Ascending aorta (tissue), 2 donors: ENCODE results near the gene TBX10. TPM values are rescaled to one million over a fixed set of nuclear protein-coding genes. Genes with fewer than 3 reads are reported as not detected.

ENCODE experiments used
- DNase-seq, 2 donors: peaks; one replicate each; pipeline ENCODE4 v3.0.0-alpha.2; 2019; ENCODE audit warnings: low spot score in 2 of 2
- H3K27ac ChIP-seq, 2 donors: fragments of 200-600 bp; sonication (generic); one replicate each; pipeline ENCODE4 v1.5.1; 2016 to 2017; ENCODE audit warnings: mild to moderate bottlenecking in 1 of 2
- H3K27me3 ChIP-seq: fragments of 200-600 bp; sonication (generic); one replicate; pipeline ENCODE4 v1.5.1; 2017
- H3K36me3 ChIP-seq, 2 donors: fragments of 200-600 bp; sonication (generic); one replicate each; pipeline ENCODE4 v1.5.1; 2016
- H3K4me1 ChIP-seq, 2 donors: fragments of 200-600 bp; sonication (generic); one replicate each; pipeline ENCODE4 v1.5.1; 2016 to 2017; ENCODE audit warnings: mild to moderate bottlenecking in 1 of 2
- H3K4me3 ChIP-seq, 2 donors: fragments of 200-600 bp; sonication (generic); one replicate each; pipeline ENCODE4 v1.5.1; 2016 to 2017; ENCODE audit warnings: mild to moderate bottlenecking in 1 of 2
- H3K9me3 ChIP-seq, 2 donors: fragments of 200-600 bp; sonication (generic); one replicate each; pipeline ENCODE4 v1.5.1; 2016
- CTCF ChIP-seq, 3 experiments: fragments of 200-600 bp in 2 of 3; fragments of 450-650 bp in 1 of 3; sonication (generic) in 2 of 3; IDR thresholded peaks; one replicate each; pipeline ENCODE4 v1.5.1; 2016 to 2019; ENCODE audit warnings: antibody characterized with exemption in 3 of 3, mild to moderate bottlenecking in 1 of 3, moderate library complexity in 1 of 3
- intact Hi-C: fragments of 100-400 bp; cut with DNase I; formaldehyde crosslinking; loops from one replicate; pipeline ENCODE4 v1.15.1; 2023
- total RNA-seq: library from RNA; depleted of rRNA; stranded (reverse); fragments of >200 nt; gene quantifications from one replicate; pipeline ENCODE4 v1.1.0, GENCODE V29; 2016

Gene TBX10
- total RNA-seq, 1 donor from 2014 or later, result not detected

- Histone ChIP-seq H3K4me3 (peak overlapping the region; percentile 35 to 61), H3K36me3 (peaks cover 27 to 36% of the 10 kb centered on the region in 2 donors), H3K9me3 (no peaks in the 10 kb centered on the region), H3K27ac (peak overlapping the region; percentile 3 to 32), H3K4me1 (peaks cover 0 to 6% of the 10 kb centered on the region in 2 donors), H3K27me3 (no peaks in the 10 kb centered on the region)
- TF ChIP-seq CTCF (IDR thresholded peaks at IDR 0.05), result peak; percentile 47 to 62 (median 53)
- peak in 1 of 2 donors; percentile 76 for DNase-seq
- intact Hi-C loops, result no loop called here
Measured at GRCh38 chr11:67613960-67614715, 25.4 kb downstream of the TBX10 start.

GRCh38 chr11:67613313-67613959 lies 26.1 kb downstream of the TBX10 start:
- peak overlapping the region; percentile 35 to 61 for H3K4me3 ChIP-seq
- intact Hi-C loops, result no loop called here
- DNase-seq, result no peak
- H3K4me1 ChIP-seq, result peaks cover 0 to 8% of the 10 kb centered on the region in 2 donors
- peaks cover 28 to 42% of the 10 kb centered on the region in 2 donors for H3K36me3 ChIP-seq
- TF ChIP-seq CTCF (IDR thresholded peaks at IDR 0.05), result no peak
- no peaks in the 10 kb centered on the region for H3K9me3 ChIP-seq
- H3K27ac ChIP-seq, result peak overlapping the region; percentile 3 to 32
- no peaks in the 10 kb centered on the region for H3K27me3 ChIP-seq

GRCh38 chr11:67612751-67613150 lies 26.8 kb downstream of the TBX10 start:
- no peak for DNase-seq
- Histone ChIP-seq H3K4me1 (peaks cover 1 to 13% of the 10 kb centered on the region in 2 donors), H3K4me3 (no peak overlapping the region), H3K27ac (no peak overlapping the region), H3K27me3 (no peaks in the 10 kb centered on the region), H3K9me3 (no peaks in the 10 kb centered on the region), H3K36me3 (peaks cover 28 to 45% of the 10 kb centered on the region in 2 donors)
- TF ChIP-seq CTCF (IDR thresholded peaks at IDR 0.05), result no peak
- intact Hi-C loops, result no loop called here

- H3K4me3 ChIP-seq, result no peak overlapping the region
- H3K36me3 ChIP-seq, result peaks cover 28 to 45% of the 10 kb centered on the region in 2 donors
- peaks cover 7 to 20% of the 10 kb centered on the region in 2 donors for H3K4me1 ChIP-seq
- intact Hi-C loops, result no loop called here
- H3K9me3 ChIP-seq, result no peaks in the 10 kb centered on the region
- H3K27me3 ChIP-seq, result no peaks in the 10 kb centered on the region
- no peak overlapping the region for H3K27ac ChIP-seq
- no peak for DNase-seq
- TF ChIP-seq CTCF (IDR thresholded peaks at IDR 0.05), result no peak
Measured at GRCh38 chr11:67611704-67612587, 27.6 kb downstream of the TBX10 start.

- Histone ChIP-seq H3K4me3 (no peak overlapping the region), H3K4me1 (peaks cover 7 to 22% of the 10 kb centered on the region in 2 donors), H3K27me3 (no peaks in the 10 kb centered on the region), H3K9me3 (no peaks in the 10 kb centered on the region), H3K36me3 (peaks cover 28 to 45% of the 10 kb centered on the region in 2 donors), H3K27ac (no peak overlapping the region)
- no peak for TF ChIP-seq CTCF (IDR thresholded peaks at IDR 0.05)
- intact Hi-C loops, result no loop called here
- DNase-seq, result no peak
Measured at GRCh38 chr11:67611165-67611564, 28.4 kb downstream of the TBX10 start.
